SK-N-MC (cell line): ENCODE data around the gene SRGAP1.

Experiments used
- EZH2 ChIP-seq: fragments of 200-600 bp; sonication (generic); IDR thresholded peaks from one replicate; pipeline ENCODE4 v1.6.1; 2017; ENCODE audit warnings: antibody characterized with exemption
- POLR2AphosphoS5 ChIP-seq: IDR thresholded peaks from 2 replicates; pipeline ENCODE4 v1.6.1; 2012; ENCODE audit warnings: mild to moderate bottlenecking, low read depth, low read length, borderline replicate concordance

- TF ChIP-seq EZH2 (no peak), POLR2AphosphoS5 (no peak)
Measured at GRCh38 chr12:63816031-63816430, 28.5 kb upstream of the SRGAP1 start.
